ENCODE data around the gene CPS1.

Gene CPS1

DNA sequence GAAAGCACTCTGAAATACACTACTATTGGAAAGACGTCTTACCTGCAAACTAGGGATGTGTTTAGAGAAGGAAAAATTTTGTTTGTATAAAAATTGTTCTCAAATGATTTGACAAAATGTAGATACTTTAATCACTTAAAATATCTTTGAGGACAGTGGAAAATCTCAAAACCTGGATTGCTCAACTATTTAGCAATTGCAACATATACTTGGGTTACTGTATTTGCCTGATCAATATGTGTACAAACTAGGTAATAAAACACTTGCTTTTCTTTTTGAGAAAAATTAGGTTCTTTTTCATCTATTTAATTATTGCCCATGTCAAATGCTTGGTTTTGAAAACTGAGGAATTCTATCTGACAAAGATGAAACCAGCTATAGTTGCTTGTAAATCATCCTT, 60.9 kb downstream of the CPS1 start:
- no peak for DNase-seq

DNA sequence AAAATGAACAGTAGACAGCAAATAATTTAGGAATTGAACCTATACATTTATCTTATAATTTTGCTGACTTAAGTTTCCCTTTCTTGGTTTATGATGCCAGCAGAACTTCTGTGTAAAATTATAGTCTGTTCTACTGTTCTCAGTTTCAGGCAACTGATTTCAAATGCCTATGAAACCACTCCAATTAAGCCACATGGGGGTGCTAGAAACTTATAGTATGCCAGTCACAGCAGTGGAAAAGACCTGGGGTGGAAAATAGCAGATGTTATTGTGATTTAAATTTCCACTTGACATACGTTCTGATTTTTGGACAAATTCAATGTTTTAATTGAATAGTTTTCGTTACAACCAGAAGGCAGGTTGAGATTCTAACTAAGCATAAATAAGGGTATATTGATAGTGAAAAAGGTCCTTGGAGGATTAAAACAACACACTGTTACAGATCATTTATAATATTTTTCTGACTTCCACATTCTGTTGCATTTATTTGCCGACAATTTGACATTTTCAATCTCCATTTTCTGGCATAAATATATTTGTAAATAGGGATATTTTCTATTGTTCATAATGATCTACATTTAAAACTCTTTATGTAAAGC, 61.4 kb downstream of the CPS1 start:
- peak in 1 of 2 donors; percentile 7 for DNase-seq

DNA sequence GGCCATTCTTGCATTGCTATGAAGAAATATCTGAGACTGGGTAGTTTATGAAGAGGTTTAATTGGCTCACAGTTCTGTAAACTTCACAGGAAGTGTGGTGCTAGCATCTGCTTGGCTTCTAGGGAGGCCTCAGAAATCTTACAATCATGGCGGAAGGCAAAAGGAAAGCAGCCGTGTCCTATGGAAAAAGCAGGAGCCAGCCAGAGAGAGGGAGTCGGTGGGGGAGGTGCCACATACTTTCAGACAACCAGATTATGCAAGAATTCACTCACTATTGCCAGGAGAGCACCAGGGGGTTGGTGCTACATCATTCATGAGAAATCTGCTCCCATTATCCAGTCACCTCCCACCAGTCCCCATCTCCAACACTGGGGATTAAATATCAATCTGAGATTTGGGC, 64.1 kb downstream of the CPS1 start:
- no peak for DNase-seq

DNA sequence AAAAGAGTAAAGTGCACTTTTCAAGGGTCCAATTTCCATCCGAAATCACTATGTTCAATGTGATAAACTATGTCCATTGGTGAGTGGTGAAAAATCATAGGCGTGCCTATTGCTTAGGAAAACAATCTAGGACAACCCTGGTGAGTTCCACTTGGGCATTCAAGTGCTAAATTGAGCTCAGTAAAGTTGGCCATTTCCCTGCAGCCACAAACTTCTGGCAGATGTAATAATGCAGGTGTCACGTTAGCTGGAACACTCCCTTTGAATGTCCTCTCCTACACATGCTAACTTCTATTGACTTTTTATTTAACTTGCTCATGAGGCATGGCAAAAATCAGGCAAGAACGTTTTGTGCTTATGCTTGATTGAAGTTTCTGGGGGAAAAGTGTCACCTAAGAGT, 67.1 kb downstream of the CPS1 start:
- no peak for DNase-seq

DNA sequence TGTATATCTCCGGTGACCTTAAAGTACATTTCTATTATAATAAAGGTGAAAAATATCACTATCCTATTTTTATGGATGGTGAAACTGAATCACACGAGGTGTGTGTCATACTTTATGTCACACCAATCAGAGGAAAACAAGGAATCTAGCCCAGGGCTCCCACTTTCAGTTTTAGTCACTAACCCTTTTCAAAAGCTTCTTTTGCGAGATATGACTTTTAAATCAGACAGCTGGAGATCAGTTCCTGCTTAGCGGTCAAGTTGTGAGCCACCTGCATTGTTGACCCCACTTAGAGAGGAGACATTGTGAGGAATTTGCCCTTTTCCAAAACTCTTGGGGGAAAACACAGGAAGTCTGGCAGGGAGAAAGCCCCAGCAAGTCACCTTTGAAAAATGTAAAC, 70.5 kb downstream of the CPS1 start:
- no peak for DNase-seq

DNA sequence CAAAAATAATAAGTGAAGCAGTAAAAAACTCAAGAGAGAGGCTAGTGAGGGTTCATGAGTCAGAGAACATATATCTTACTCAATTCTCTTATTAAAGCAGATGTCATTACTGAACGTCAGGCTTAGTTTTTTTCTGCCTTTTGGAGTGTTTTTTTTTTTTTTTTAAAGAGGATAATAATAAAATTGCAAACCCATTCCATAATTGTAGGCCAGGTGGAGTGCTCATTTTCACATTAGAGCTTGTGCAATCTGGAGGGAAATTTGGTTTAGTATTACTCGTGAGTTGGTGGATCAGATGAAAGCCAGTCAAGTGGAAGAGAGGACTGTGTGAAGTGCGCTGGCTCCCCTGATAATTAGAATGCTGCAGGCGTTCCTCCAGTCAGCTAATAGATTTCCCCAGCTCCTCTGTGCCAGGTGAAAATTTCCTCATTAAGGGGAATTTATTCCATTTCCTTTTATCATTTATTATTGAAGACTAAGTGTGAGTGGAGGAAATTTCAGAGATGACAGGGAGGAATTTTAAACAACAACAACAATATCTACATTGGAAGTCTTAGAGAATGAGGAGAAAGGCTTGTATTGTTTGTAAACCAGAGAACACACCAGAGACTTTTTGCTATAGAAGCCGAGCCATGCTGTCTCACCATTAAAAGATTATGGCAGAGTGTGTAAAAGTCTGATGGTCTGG, 74.6 kb downstream of the CPS1 start:
- DNase-seq, result no peak

GRCh38 chr2:210633699-210634098, 77.3 kb downstream of the CPS1 start:
- DNase-seq, result no peak

GRCh38 chr2:210635257-210635656, 78.9 kb downstream of the CPS1 start:
- DNase-seq, result no peak

GRCh38 chr2:210642333-210642732, 85.9 kb downstream of the CPS1 start:
- DNase-seq, result no peak

DNA sequence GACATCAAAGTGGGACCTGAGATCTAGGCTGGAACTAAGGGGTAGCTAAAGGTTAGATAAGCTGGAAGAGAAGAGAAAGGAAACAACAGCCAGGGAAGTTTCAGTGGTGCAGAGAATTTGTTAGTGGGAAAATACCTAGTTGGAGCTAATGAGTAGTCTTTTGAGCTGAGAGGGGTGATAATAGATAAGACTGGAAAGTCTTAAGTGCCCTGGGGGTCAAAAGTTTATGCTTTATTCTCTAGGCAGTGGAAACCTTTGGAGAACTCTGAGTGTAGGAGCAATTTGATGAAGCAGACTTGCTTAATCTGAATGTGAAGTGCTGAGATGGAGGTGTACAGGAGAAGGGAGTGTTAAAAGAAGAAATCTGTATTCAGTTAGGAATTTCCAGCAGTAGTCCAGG, 90.8 kb downstream of the CPS1 start:
- DNase-seq, result no peak

DNA sequence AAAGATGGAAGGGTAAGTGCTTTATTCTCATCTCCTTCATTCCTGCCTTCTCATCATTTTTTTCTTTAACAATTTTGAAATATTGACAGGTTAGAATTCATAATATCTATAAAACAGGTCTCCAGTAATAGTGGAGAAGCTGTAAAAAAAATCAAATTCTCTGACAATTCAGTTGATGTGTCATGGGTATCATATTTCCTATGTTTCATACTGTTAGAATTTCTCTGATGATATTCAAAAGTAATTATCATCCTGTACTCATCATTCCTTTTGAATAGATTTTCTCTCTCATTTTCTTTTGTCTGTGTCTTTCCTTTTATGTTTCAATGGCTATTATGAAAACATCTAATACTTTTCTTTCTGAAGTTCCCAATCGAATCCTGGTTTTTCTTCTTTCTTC, 97.7 kb downstream of the CPS1 start:
- no peak for DNase-seq

- DNase-seq, result no peak
These were observed 99.0 kb downstream of the CPS1 start for GRCh38 chr2:210655229-210655975.

DNA sequence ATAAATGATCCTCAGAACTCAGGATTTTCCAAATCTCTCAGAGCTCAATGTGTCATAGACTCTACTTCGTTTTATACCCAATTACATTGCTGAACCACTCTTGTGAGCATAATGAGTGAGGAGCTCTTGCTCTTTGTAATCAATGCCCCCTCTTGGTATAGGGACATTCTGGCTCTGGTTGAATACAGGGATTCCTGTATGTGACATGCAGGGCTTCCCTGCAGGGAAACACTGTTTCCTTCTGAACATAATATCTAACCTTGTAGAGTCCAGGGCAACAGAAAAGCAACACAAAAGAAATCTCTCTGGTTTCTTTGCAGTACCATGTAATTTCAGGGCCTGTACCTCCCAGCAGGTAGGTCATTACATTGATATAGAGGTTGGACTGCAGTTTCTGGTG, 101.5 kb downstream of the CPS1 start:
- DNase-seq, result no peak

GRCh38 chr2:210660751-210661150, 104.4 kb downstream of the CPS1 start:
- no peak for DNase-seq

GRCh38 chr2:210662560-210662959, 106.2 kb downstream of the CPS1 start:
- no peak for DNase-seq

DNA sequence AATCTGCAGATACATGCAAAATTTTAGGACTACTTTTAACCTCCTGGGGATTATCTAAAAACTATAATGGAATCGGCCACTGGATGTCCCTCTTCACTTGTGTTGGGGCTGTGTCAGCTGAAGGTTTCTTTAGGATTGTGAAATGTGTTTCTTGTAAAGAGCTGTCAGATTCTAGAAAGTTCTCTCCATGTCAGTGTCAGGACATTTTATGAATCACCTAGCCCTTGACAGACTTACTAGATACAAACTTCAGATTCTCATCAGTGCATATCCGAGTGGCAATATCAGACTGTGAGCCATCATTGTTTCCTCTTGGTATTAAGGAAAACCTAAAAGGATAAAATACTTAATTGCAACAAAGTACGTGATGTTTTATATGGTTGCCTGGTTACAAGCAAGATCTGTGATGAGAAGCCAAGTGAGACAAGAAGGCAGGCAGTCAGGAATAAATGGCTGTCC, 107.3 kb downstream of the CPS1 start:
- no peak for DNase-seq

GRCh38 chr2:210667711-210668110, 111.3 kb downstream of the CPS1 start:
- DNase-seq, result no peak

DNA sequence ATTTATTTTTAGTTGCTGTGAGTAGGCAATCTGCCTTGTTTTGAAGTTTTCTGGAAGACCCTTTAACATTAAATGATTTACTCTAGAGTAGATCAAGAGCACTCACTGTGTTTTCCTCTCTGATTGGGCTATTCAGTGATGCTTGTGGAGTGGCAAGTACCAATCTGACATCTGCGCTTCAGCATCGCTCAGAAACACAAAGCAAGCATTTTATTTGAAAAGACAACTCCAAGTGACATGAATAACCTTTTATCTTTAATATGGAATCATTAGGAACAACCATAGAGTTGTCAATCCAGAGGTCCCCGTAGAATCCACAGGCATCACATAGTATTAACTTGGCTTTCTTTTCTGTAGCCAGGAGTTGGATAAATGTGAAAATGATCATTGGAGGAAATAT, 114.7 kb downstream of the CPS1 start:
- DNase-seq, result no peak

DNA sequence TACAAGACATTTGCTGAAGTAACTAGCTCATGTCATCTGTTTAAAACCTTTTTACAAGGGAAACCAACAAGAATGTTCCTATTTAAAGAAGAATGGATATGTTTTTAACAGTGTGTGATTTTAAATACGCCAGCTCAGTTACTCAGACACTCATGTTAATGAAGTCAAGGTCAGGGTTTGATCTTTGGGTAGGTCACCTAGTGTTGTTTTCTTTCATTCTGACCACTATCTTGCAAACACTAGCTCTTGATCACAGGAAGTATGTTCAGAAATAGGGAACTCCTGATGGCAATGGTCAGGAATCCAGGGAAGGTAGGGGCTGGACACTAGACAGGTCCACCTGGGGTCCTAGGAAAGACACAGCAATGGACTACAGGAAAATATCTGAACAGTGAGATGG, 116.7 kb downstream of the CPS1 start:
- DNase-seq, result no peak

DNA sequence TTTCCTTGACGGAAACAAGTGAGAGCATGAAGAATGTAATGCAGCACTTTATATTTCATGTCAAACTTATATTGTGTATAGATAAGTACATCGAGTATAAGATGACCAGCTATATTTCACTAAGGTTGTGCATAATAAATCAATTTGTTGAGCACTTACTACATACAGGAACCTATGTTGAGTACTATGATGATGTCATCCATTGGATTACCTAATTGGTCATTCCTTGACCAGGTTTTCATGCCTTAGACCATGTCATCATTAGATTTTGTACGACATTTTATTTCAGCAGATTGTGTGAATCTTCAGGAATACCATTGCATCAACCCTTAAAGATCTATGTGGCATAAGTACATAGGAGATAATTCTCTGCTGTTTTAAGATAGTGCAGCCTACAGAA, 119.7 kb downstream of the CPS1 start:
- no peak for DNase-seq

DNA sequence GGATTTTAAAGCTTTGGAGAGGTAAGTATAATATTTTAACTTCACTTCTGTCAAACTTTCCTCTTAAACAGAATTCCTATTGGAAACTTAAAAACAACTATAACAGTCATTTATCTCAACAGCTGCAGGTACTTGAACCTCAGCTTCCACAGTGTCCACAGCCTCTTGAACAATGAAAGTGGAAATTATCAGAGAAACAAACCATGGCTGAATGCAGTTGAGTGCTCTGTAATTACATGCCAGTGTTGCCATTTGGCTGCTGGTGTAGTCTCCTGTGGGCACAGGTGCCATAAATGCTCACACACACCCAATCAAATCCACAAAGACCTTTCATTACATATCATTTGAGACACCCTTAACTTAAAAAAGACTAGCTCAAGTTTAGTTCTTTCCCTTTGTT, 125.1 kb downstream of the CPS1 start:
- no peak for DNase-seq

- DNase-seq, result no peak
These were observed 130.0 kb downstream of the CPS1 start for GRCh38 chr2:210686401-210686800.

- DNase-seq, result no peak
These were observed 131.5 kb downstream of the CPS1 start for GRCh38 chr2:210687786-210688470.

DNA sequence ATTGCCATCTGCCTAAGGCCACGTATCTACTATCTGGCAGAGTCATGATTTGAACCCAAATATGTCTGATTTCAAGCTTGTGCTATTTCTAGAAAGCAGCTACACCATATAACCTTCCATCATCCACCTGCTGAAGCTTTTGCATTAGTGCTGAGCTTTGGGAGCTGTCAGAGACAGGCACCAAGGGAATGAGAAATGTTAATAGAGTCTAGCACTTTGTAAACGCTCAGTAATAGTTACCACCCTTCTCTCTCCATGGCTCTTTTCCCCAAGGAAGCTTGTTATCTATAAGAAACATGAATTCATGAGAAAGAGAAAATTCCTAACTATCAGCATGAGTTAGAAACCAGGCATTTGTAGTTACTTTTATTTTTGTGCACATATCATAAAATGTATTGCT, 151.5 kb downstream of the CPS1 start:
- DNase-seq, result no peak

All from CD4-positive, alpha-beta T cell treated with Interleukin-4 for 1 hour (primary cell).